Measurements from ENCODE around the gene GREB1. TPM values are rescaled to one million over a fixed set of nuclear protein-coding genes. Genes with fewer than 3 reads are reported as not detected.

Gene GREB1
- total and polyA plus RNA-seq, 4 experiments from 2014 or later, result 0.19 to 1.1 TPM; not detected in 2

GRCh38 chr2:11647834-11648600, 114.2 kb downstream of the GREB1 start:
- H3K4me3 ChIP-seq (ENCODE audit: low read length in 2 of 2), result no peak overlapping the region
- intact Hi-C loops (cut with micrococcal nuclease), result no loop called here
- no peaks in the 10 kb centered on the region for H3K4me1 ChIP-seq (ENCODE audit: insufficient read depth, low read length)
- DNase-seq, result no peak
- no peak overlapping the region for H3K27ac Mint-ChIP-seq
- ChIA-PET CTCF (ENCODE audit: partially characterized antibody) (no interaction called here), POLR2A (ENCODE audit: partially characterized antibody) (no interaction called here)
- H3K4me3 Mint-ChIP-seq, result no peak overlapping the region
- peaks cover 5% of the 10 kb centered on the region for H3K27me3 ChIP-seq (ENCODE audit: insufficient read depth, low read length)
- no peaks in the 10 kb centered on the region for H3K4me1 Mint-ChIP-seq
- H3K27me3 Mint-ChIP-seq, result peaks cover 4 to 8% of the 10 kb centered on the region in 2 donors
- no peaks in the 10 kb centered on the region for H3K36me3 Mint-ChIP-seq
- peaks cover 0 to 7% (median 0%) of the 10 kb centered on the region in 8 donors for H3K9me3 Mint-ChIP-seq
- H3K9me3 ChIP-seq (ENCODE audit: control insufficient read depth in 1 of 2, low read length in 2 of 2), result no peaks in the 10 kb centered on the region
- H3K27ac ChIP-seq (ENCODE audit: low read depth, low read length), result no peak overlapping the region
- no peaks in the 10 kb centered on the region for H3K36me3 ChIP-seq (ENCODE audit: insufficient read depth, low read length)

GRCh38 chr2:11649093-11649492, 115.2 kb downstream of the GREB1 start:
- no peaks in the 10 kb centered on the region for H3K9me3 ChIP-seq (ENCODE audit: control insufficient read depth in 1 of 2, low read length in 2 of 2)
- no peaks in the 10 kb centered on the region for H3K36me3 Mint-ChIP-seq
- CTCF ChIA-PET (ENCODE audit: partially characterized antibody), result no interaction called here
- H3K27ac Mint-ChIP-seq, result no peak overlapping the region
- peaks cover 0 to 7% (median 0%) of the 10 kb centered on the region in 8 donors for H3K9me3 Mint-ChIP-seq
- H3K27me3 Mint-ChIP-seq, result peaks cover 3 to 9% of the 10 kb centered on the region in 2 donors
- intact Hi-C loops (cut with micrococcal nuclease), result no loop called here
- POLR2A ChIA-PET (ENCODE audit: partially characterized antibody), result no interaction called here
- no peaks in the 10 kb centered on the region for H3K4me1 ChIP-seq (ENCODE audit: insufficient read depth, low read length)
- peaks cover 5% of the 10 kb centered on the region for H3K27me3 ChIP-seq (ENCODE audit: insufficient read depth, low read length)
- H3K4me3 Mint-ChIP-seq, result no peak overlapping the region
- no peak overlapping the region for H3K27ac ChIP-seq (ENCODE audit: low read depth, low read length)
- no peaks in the 10 kb centered on the region for H3K36me3 ChIP-seq (ENCODE audit: insufficient read depth, low read length)
- no peaks in the 10 kb centered on the region for H3K4me1 Mint-ChIP-seq
- DNase-seq, result no peak
- H3K4me3 ChIP-seq (ENCODE audit: low read length in 2 of 2), result no peak overlapping the region

- Mint-ChIP-seq H3K4me3 (no peak overlapping the region), H3K27me3 (peaks cover 1 to 9% of the 10 kb centered on the region in 2 donors), H3K4me1 (no peaks in the 10 kb centered on the region), H3K27ac (no peak overlapping the region), H3K36me3 (no peaks in the 10 kb centered on the region), H3K9me3 (peaks cover 0 to 7% (median 0%) of the 10 kb centered on the region in 8 donors)
- intact Hi-C loops (cut with micrococcal nuclease), result no loop called here
- Histone ChIP-seq H3K27me3 (ENCODE audit: insufficient read depth, low read length) (no peaks in the 10 kb centered on the region), H3K27ac (ENCODE audit: low read depth, low read length) (no peak overlapping the region), H3K36me3 (ENCODE audit: insufficient read depth, low read length) (no peaks in the 10 kb centered on the region), H3K4me3 (ENCODE audit: low read length in 2 of 2) (no peak overlapping the region), H3K9me3 (ENCODE audit: control insufficient read depth in 1 of 2, low read length in 2 of 2) (no peaks in the 10 kb centered on the region), H3K4me1 (ENCODE audit: insufficient read depth, low read length) (no peaks in the 10 kb centered on the region)
- no peak for DNase-seq
- POLR2A ChIA-PET (ENCODE audit: partially characterized antibody), result no interaction called here
- CTCF ChIA-PET (ENCODE audit: partially characterized antibody), result interaction anchor here (0.9 to 1.7 kb wide), 2 partner anchors 9 to 134 kb away, joined by 3 to 4 read pairs; no protein-coding TSS in a partner anchor
Measured at GRCh38 chr2:11651856-11652548, 118.2 kb downstream of the GREB1 start.

GRCh38 chr2:11652553-11652952, 118.7 kb downstream of the GREB1 start:
- H3K9me3 Mint-ChIP-seq, result peaks cover 0 to 7% (median 0%) of the 10 kb centered on the region in 8 donors

GRCh38 chr2:11655495-11655894, 121.7 kb downstream of the GREB1 start:
- Histone ChIP-seq H3K4me3 (ENCODE audit: low read length in 2 of 2) (no peak overlapping the region), H3K4me1 (ENCODE audit: insufficient read depth, low read length) (no peaks in the 10 kb centered on the region), H3K27me3 (ENCODE audit: insufficient read depth, low read length) (no peaks in the 10 kb centered on the region), H3K36me3 (ENCODE audit: insufficient read depth, low read length) (no peaks in the 10 kb centered on the region), H3K27ac (ENCODE audit: low read depth, low read length) (no peak overlapping the region), H3K9me3 (ENCODE audit: control insufficient read depth in 1 of 2, low read length in 2 of 2) (no peaks in the 10 kb centered on the region)
- POLR2A ChIA-PET (ENCODE audit: partially characterized antibody), result no interaction called here
- peaks cover 9 to 10% of the 10 kb centered on the region in 2 donors for H3K27me3 Mint-ChIP-seq
- no peak overlapping the region for H3K27ac Mint-ChIP-seq
- H3K9me3 Mint-ChIP-seq, result no peaks in the 10 kb centered on the region
- intact Hi-C loops (cut with micrococcal nuclease), result no loop called here
- H3K36me3 Mint-ChIP-seq, result no peaks in the 10 kb centered on the region
- no peaks in the 10 kb centered on the region for H3K4me1 Mint-ChIP-seq
- CTCF ChIA-PET (ENCODE audit: partially characterized antibody), result no interaction called here
- DNase-seq, result no peak
- no peak overlapping the region for H3K4me3 Mint-ChIP-seq

More at GRCh38 chr2:11652553-11652952, 118.7 kb downstream of the GREB1 start:
- Mint-ChIP-seq H3K4me1 (no peaks in the 10 kb centered on the region), H3K36me3 (no peaks in the 10 kb centered on the region), H3K27ac (no peak overlapping the region), H3K4me3 (no peak overlapping the region), H3K27me3 (peaks cover 2 to 11% of the 10 kb centered on the region in 2 donors)
- CTCF ChIA-PET (ENCODE audit: partially characterized antibody), result interaction anchor here (0.9 to 1.7 kb wide), 2 partner anchors 10 to 133 kb away, joined by 3 to 4 read pairs; no protein-coding TSS in a partner anchor
- DNase-seq, result no peak
- Histone ChIP-seq H3K27ac (ENCODE audit: low read depth, low read length) (no peak overlapping the region), H3K27me3 (ENCODE audit: insufficient read depth, low read length) (no peaks in the 10 kb centered on the region), H3K36me3 (ENCODE audit: insufficient read depth, low read length) (no peaks in the 10 kb centered on the region), H3K9me3 (ENCODE audit: control insufficient read depth in 1 of 2, low read length in 2 of 2) (no peaks in the 10 kb centered on the region), H3K4me3 (ENCODE audit: low read length in 2 of 2) (no peak overlapping the region), H3K4me1 (ENCODE audit: insufficient read depth, low read length) (no peaks in the 10 kb centered on the region)
- intact Hi-C loops (cut with micrococcal nuclease), result no loop called here
- POLR2A ChIA-PET (ENCODE audit: partially characterized antibody), result no interaction called here

GRCh38 chr2:11656252-11656651, 122.4 kb downstream of the GREB1 start:
- H3K36me3 Mint-ChIP-seq, result no peaks in the 10 kb centered on the region
- no peaks in the 10 kb centered on the region for H3K4me1 Mint-ChIP-seq
- no peaks in the 10 kb centered on the region for H3K27me3 ChIP-seq (ENCODE audit: insufficient read depth, low read length)
- H3K36me3 ChIP-seq (ENCODE audit: insufficient read depth, low read length), result no peaks in the 10 kb centered on the region
- no peaks in the 10 kb centered on the region for H3K4me1 ChIP-seq (ENCODE audit: insufficient read depth, low read length)
- ChIA-PET POLR2A (ENCODE audit: partially characterized antibody) (no interaction called here), CTCF (ENCODE audit: partially characterized antibody) (no interaction called here)
- peaks cover 11% of the 10 kb centered on the region in 2 donors for H3K27me3 Mint-ChIP-seq
- no peak overlapping the region for H3K4me3 ChIP-seq (ENCODE audit: low read length in 2 of 2)
- no peaks in the 10 kb centered on the region for H3K9me3 Mint-ChIP-seq
- no peaks in the 10 kb centered on the region for H3K9me3 ChIP-seq (ENCODE audit: control insufficient read depth in 1 of 2, low read length in 2 of 2)
- H3K27ac ChIP-seq (ENCODE audit: low read depth, low read length), result no peak overlapping the region
- intact Hi-C loops (cut with micrococcal nuclease), result no loop called here
- H3K27ac Mint-ChIP-seq, result no peak overlapping the region
- DNase-seq, result no peak
- no peak overlapping the region for H3K4me3 Mint-ChIP-seq

GRCh38 chr2:11656671-11657101, 122.8 kb downstream of the GREB1 start:
- Histone ChIP-seq H3K4me3 (ENCODE audit: low read length in 2 of 2) (no peak overlapping the region), H3K27ac (ENCODE audit: low read depth, low read length) (no peak overlapping the region), H3K9me3 (ENCODE audit: control insufficient read depth in 1 of 2, low read length in 2 of 2) (no peaks in the 10 kb centered on the region), H3K36me3 (ENCODE audit: insufficient read depth, low read length) (no peaks in the 10 kb centered on the region), H3K27me3 (ENCODE audit: insufficient read depth, low read length) (no peaks in the 10 kb centered on the region), H3K4me1 (ENCODE audit: insufficient read depth, low read length) (no peaks in the 10 kb centered on the region)
- Mint-ChIP-seq H3K9me3 (peaks cover 0 to 2% (median 0%) of the 10 kb centered on the region in 8 donors), H3K27me3 (peaks cover 12 to 13% of the 10 kb centered on the region in 2 donors), H3K27ac (peak overlapping the region in 1 of 7 donors; percentile 25), H3K36me3 (no peaks in the 10 kb centered on the region), H3K4me3 (no peak overlapping the region), H3K4me1 (no peaks in the 10 kb centered on the region)
- intact Hi-C loops (cut with micrococcal nuclease), result no loop called here
- ChIA-PET POLR2A (ENCODE audit: partially characterized antibody) (no interaction called here), CTCF (ENCODE audit: partially characterized antibody) (no interaction called here)
- no peak for DNase-seq

Data from CD4-positive, alpha-beta memory T cell (primary cell).